Measurements from ENCODE around the gene ISG15.

DNA sequence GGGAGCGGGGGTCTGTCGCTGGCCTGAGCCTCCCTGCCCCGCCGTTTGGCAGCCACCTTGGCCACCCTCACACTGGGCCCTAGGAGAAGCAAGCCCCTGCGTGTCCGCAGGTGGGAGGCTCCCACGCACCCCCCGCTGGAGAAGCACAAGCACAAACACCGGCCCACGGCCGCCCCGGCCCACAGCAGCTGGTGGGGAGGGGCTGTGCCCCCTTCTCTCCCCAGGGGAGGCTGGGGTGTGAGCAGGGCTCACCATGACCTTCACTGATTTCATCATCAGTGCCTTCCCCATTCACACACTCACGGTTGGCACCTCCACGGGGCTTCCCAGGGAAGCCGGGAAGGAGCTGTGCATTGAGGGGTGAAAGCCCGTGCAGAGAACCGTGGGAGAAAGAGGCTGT is 14.5 kb downstream of the ISG15 start:
- TF ChIP-seq, protein P1, sequence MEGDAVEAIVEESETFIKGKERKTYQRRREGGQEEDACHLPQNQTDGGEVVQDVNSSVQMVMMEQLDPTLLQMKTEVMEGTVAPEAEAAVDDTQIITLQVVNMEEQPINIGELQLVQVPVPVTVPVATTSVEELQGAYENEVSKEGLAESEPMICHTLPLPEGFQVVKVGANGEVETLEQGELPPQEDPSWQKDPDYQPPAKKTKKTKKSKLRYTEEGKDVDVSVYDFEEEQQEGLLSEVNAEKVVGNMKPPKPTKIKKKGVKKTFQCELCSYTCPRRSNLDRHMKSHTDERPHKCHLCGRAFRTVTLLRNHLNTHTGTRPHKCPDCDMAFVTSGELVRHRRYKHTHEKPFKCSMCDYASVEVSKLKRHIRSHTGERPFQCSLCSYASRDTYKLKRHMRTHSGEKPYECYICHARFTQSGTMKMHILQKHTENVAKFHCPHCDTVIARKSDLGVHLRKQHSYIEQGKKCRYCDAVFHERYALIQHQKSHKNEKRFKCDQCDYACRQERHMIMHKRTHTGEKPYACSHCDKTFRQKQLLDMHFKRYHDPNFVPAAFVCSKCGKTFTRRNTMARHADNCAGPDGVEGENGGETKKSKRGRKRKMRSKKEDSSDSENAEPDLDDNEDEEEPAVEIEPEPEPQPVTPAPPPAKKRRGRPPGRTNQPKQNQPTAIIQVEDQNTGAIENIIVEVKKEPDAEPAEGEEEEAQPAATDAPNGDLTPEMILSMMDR (conservative IDR thresholded peaks at IDR 0.05) = no peak
- no peak for TF ChIP-seq ZFX (IDR thresholded peaks at IDR 0.05)

Measured in C4-2B (cell line).